HG03457 (cell line): ENCODE measurements around the gene PI4K2A.
A peak's percentile ranks its signal among the peaks of the same experiment; 100 is the strongest.
"Not testable (repeated sequence)": the region's sequence is repeated elsewhere in the genome, so short reads cannot be mapped to it uniquely, and the experiment has no call there.

Experiments used
- ATAC-seq: cut with Tn5 transposase; IDR thresholded peaks from one replicate; pipeline ENCODE4 v1.9.1; 2021; ENCODE audit warnings: moderate number of reproducible peaks; ENCODE audit not compliant: unreplicated experiment

PI4K2A gene

GRCh38 chr10:97669571-97669970 is 29.1 kb downstream of the PI4K2A start:
- ATAC-seq: no peak

GRCh38 chr10:97673736-97674525 is 33.5 kb downstream of the PI4K2A start:
- ATAC-seq: no peak

DNA sequence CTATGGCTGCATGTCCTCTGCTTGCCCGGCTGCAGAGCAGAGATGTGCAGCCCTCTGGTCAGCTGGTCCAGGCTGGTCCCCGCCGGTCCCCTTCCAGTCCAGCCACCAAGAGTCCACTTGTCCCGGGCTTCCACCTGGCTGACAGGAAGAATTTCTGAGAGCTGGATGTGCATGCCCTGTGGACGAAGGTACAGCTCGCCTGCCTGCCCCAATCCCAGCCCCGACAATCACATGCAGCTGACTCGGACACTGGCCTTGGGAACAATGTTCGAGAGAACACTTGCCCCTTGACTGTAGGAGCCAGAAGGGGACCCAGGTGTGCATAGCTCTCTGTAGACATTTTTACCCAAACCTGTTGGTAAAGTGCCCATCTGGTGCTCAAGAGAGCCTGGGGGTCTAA is 34.8 kb downstream of the PI4K2A start:
- ATAC-seq: no peak

DNA sequence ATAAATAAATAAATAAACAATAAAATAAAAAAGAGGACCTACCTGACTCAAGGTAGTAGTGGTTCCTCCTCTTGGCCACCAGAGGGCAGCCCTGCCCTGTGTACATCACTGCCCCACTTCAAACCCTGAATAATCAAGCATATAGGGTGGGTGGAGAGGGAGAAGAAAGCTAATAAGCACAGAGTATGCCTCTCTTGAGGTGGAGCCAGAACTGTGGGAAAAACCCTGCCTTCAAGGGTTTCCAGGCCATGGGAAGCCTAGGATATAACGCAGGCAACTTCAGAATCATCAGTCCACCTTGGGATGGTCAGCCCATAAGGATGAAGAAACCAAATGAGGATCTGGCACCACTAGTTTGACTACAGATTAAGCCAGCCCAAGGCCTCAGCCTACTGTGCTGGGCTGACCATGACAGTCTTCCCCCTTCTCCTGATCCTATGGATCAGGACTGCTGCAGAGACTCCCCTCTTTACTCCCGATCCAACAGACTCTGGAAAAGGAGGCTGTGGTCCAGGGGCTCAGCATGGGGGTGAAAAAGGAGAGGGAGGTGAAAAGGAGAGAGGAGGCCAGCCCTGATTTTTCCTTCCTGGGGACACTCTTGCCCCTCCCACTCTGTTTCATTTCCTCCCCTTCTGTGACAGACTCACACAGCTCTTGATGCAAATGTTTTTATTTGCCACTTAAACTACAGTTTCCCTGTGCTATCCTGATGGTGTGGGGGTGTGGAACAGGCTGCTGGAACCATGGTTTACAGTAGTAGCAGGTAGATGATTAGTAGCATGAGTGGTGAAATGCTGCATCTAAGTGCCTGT is 36.5 kb downstream of the PI4K2A start:
- no peak for ATAC-seq

- no peak for ATAC-seq
These were observed 39.1 kb downstream of the PI4K2A start for GRCh38 chr10:97679594-97679993.

DNA sequence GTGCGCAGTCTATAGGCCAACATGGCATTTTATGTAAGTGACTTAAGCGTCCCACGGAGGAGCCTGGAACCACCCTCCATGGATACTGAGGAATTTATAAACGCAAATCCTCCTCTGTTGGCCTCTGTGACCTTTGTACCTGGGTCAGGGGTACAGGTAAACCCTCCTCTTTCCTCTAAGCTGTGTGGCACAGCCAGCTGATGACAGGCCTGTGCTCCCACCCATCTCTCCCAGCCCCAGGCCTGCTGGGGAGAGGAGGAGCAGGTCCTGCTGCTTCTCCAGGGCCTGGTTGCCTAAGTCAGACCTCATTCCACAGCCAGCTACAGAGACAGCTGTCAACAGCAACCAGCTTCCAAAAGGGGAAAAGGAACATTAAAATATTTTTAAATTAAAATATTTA is 41.6 kb downstream of the PI4K2A start:
- ATAC-seq: no peak

- ATAC-seq: no peak
These were observed 43.3 kb downstream of the PI4K2A start for GRCh38 chr10:97683556-97684367.

- ATAC-seq: not testable (repeated sequence)
These were observed 43.9 kb downstream of the PI4K2A start for GRCh38 chr10:97684368-97684713.

DNA sequence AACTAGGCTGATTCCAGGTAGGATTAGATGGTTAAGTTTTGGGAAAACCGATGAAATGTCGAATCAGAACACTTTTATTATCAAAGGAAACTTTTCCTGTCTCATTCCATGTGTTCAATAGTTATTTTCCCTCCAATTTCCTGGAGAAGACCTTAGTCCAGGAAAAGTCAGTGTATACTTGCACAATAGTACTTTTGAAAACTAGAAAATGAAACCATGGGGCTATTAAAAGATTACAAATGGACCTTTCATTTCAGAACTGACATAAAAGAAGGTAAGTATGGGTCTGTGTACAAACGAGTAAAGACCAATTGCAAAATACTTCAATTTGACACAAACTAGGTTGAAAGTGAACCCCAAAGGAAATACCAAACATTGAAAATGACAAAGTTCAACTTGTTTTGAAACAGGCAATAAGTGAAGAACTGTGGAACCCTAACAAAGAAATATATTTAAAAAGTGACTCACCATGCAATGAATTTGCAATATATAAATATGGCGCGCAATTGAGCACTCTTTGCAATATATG is 44.5 kb downstream of the PI4K2A start:
- no peak for ATAC-seq

GRCh38 chr10:97685395-97685958 is 45.0 kb downstream of the PI4K2A start:
- ATAC-seq: no peak

DNA sequence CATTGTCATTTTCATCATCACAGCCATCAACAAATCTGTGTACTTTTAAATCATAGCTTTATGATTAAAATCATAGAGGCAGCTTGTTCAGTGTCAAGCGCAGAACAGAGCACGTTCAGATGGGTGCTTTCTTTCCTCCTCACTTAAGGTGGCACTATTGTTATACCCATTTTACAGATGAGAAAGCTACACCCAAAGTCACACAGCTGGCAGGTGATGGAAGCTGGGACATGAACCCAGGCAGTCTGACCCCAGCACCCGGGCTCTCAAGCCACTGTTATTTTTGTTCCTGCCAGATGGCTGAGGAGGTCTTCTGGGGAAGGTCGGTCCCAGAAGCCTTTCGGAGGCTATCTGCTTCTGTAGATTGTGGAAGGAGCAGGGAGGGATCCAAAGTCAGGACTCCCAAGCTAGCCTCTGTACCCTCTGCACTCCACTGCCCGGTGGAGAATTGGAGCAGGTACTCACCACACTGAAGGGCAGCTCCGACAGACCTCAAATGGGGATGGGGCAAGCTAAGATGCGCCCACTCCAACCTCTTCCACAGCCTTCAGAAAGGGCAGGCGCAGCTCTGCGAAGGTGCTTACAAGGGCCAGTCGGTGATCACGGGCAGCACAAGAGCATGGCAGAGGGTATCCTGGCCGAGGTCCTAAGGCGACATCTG is 46.0 kb downstream of the PI4K2A start:
- ATAC-seq: no peak

DNA sequence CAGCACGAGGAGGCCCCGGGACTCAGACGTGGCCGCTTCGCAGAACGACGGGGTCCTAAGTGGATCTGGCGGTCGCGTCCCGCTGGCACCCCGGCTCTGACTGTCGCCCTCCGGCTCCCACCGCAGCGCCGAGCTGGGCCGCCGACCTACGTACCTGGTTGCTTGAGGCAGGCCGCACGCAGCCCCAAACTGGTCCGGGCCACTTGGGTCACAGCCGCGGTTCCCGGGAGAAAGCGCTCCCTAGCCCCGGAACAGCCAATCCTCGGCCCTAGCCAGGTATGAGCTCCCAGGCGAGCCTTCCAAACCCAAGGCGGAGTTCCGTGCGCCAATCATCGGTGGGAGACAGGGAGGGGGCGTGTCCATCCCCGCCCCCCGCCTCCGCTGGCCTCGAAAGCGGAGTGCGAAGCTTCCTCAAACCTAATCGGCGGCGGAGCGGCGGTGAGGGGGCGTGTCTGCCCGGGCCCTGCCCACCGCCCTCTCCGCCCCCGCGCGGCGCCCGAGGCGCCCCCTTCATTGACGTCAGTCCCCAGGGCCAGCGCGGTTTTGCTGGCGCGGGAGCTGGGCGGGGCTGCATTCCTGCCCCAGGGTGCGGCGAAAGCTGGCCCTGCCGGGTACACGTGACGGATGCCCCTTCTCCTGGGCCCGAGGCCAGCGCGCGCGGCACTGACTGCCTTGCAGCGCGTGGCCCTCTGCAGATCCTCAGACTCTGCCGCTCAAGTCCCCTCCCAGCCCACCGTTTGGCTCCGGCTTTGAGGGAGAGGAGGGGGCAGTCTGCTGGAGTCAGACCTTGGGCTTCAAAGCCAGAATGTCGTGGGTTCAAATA is 46.7 kb downstream of the PI4K2A start, which contains the start of gene AVPI1:
TSS of gene AVPI1 (minus strand) at position 280 of the 823 bp plus-strand sequence. CDS start 7,336 bp downstream, outside the sequence.
- ATAC-seq: peak; percentile 92

- ATAC-seq: no peak
These were observed 47.6 kb downstream of the PI4K2A start for GRCh38 chr10:97687785-97688781.

- no peak for ATAC-seq
These were observed 49.1 kb downstream of the PI4K2A start for GRCh38 chr10:97689559-97690020.

GRCh38 chr10:97690133-97690532 is 49.7 kb downstream of the PI4K2A start:
- ATAC-seq: no peak

DNA sequence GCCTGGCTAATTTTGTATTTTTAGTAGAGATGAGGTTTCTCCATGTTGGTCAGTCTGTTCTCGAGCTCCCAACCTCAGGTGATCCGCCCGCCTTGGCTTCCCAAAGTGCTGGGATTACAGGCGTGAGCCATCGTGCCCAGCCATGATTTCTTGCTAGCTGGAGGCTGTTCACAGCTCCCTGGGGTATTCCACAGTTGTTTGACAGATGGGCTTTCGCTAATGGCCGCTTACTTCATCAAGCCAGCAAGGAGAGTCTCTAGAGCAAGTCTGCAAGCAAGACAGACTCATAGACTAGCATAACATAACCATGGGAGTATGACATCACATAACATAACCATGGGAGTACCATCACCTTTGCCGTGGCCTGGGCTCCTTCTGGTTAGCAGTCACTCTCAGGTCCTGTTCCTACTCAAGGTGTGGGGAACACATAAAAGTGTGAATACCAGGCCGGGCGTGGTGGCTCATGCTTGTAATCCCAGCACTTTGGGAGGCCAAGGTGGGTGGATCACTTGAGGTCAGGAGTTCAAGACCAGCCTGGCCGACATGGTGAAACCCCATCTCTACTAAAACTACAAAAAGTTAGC is 57.7 kb downstream of the PI4K2A start:
- not testable (repeated sequence) for ATAC-seq

DNA sequence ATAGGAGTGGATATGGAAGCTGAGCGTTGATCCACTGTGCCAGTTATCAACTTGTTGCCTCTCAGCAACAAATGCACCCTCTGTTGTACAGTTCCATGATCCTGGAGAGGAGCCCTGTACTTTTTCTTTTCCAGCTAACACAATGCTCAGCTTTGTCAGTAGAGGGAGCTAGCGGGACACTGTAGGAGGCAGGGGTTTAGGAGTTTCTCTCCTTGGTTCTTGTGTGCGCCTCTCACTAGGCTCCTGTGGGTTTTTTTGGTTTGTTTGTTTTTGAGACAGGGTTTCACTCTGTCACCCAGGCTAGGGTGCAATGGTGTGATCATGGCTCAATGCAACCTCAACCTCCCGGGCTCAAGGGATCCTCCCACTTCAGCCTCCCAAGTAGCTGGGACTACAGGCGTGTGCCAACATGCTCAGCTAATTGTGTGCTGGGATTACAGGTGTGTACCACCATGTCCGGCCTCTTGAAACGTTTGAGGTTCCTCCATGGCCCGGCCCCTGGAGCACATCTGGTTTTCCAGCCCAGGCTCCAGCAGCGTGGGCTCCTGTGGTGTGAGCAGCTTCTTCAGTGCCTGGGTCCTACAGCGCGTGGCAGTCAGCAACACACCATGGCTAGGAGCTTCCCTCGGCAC is 61.1 kb downstream of the PI4K2A start:
- ATAC-seq: no peak
